B cell (primary cell): ENCODE data around the gene INSIG1. TPM values are rescaled to one million over a fixed set of nuclear protein-coding genes. Genes with fewer than 3 reads are reported as not detected.

ENCODE experiments used
- ATAC-seq: fragments of 200-7000 bp; cut with Tn5 transposase; one replicate; pipeline ENCODE4 v1.10.0; 2021; ENCODE audit warnings: low read depth, mild to moderate bottlenecking, moderate number of reproducible peaks, moderate library complexity
- CTCF ChIA-PET: fragments of 350-600 bp; sonication (Branson Sonifier 250); formaldehyde crosslinking; loops from one replicate; lab custom pipeline; 2021; ENCODE audit warnings: antibody characterized with exemption, inconsistent platforms; lab: Charles Lee
- POLR2A ChIA-PET: fragments of 350-600 bp; sonication (Branson Sonifier 250); formaldehyde crosslinking; loops from one replicate; lab custom pipeline; 2021; ENCODE audit warnings: antibody characterized with exemption; lab: Charles Lee
- DNase-seq: peaks from one replicate; pipeline ENCODE4 v3.0.0; 2013
- H2AFZ ChIP-seq: 2 replicates; pipeline ENCODE4 v1.6.1; 2012; ENCODE audit warnings: mild to moderate bottlenecking, low read depth, low read length; ENCODE audit not compliant: insufficient read depth, poor library complexity, severe bottlenecking
- H3K27ac ChIP-seq, 2 donors: 1 replicate in 1 of 2; 2 replicates in 1 of 2; pipeline ENCODE4 v1.5.1; 2012 to 2013; ENCODE audit warnings: low read length in 2 of 2, mild to moderate bottlenecking in 2 of 2, moderate library complexity in 1 of 2
- H3K27me3 ChIP-seq, 4 experiments: fragments of 200-600 bp in 1 of 4; sonication (generic) in 1 of 4; replicated peaks in 1 of 4; 1 replicate in 2 of 4; 2 replicates in 2 of 4; pipeline versions ENCODE4 v1.6.1 to v1.7.0; 2013 to 2016; ENCODE audit warnings: low read length in 3 of 4, mild to moderate bottlenecking in 2 of 4, mixed read lengths in 1 of 4, moderate library complexity in 1 of 4; ENCODE audit not compliant: insufficient read depth in 4 of 4, control insufficient read depth in 3 of 4; ENCODE audit errors: control extremely low read depth in 1 of 4
- H3K36me3 ChIP-seq, 2 experiments: replicated peaks in 1 of 2; 1 replicate in 1 of 2; 2 replicates in 1 of 2; pipeline versions ENCODE4 v1.6.1 to v1.7.1; 2013; ENCODE audit warnings: low read length in 1 of 2; ENCODE audit not compliant: insufficient read depth in 2 of 2, control insufficient read depth in 1 of 2; ENCODE audit errors: control extremely low read depth in 1 of 2, extremely low read depth in 1 of 2
- H3K4me1 ChIP-seq, 2 donors: fragments of 200-600 bp in 1 of 2; sonication (generic) in 1 of 2; 1 replicate in 1 of 2; 2 replicates in 1 of 2; pipeline versions ENCODE4 v1.5.1 to v1.6.1; 2013 to 2017; ENCODE audit warnings: low read length in 2 of 2; ENCODE audit not compliant: control insufficient read depth in 2 of 2, insufficient read depth in 2 of 2
- H3K4me2 ChIP-seq: replicated peaks from 2 replicates; pipeline ENCODE3; 2012; ENCODE audit warnings: mild to moderate bottlenecking, low read depth, low read length; ENCODE audit not compliant: poor library complexity, severe bottlenecking
- H3K4me3 ChIP-seq, 5 experiments: fragments of 200-600 bp in 1 of 5; sonication (generic) in 1 of 5; 1 replicate in 3 of 5; 2 replicates in 2 of 5; pipeline versions ENCODE4 v1.5.1 to v1.7.0; 2011 to 2016; ENCODE audit warnings: low read length in 4 of 5, mild to moderate bottlenecking in 4 of 5, low read depth in 2 of 5, control low read depth in 1 of 5, moderate library complexity in 1 of 5; ENCODE audit not compliant: insufficient read depth in 1 of 5; ENCODE audit errors: control extremely low read depth in 1 of 5, extremely low read depth in 1 of 5
- H3K79me2 ChIP-seq: fragments of 200-600 bp; sonication (generic); one replicate; pipeline ENCODE4 v1.6.0; 2016; ENCODE audit warnings: low read length; ENCODE audit not compliant: control insufficient read depth, insufficient read depth
- H3K9ac ChIP-seq: fragments of 200-600 bp; sonication (generic); 2 replicates; pipeline ENCODE4 v1.6.1; 2017; ENCODE audit warnings: mild to moderate bottlenecking, low read length, moderate library complexity
- H3K9me3 ChIP-seq, 3 donors: one replicate each; pipeline versions ENCODE4 v1.6.1 to v1.7.1; 2013; ENCODE audit warnings: low read length in 2 of 3; ENCODE audit not compliant: control insufficient read depth in 2 of 3, insufficient read depth in 1 of 3; ENCODE audit errors: control extremely low read depth in 1 of 3
- H4K20me1 ChIP-seq: 2 replicates; pipeline ENCODE4 v1.6.0; 2012; ENCODE audit warnings: mild to moderate bottlenecking, low read length; ENCODE audit not compliant: insufficient read depth, control insufficient read depth, poor library complexity, severe bottlenecking
- H3K27ac Mint-ChIP-seq: one replicate; pipeline ENCODE4 v1.8.0; 2021; ENCODE audit warnings: mixed read lengths
- H3K27me3 Mint-ChIP-seq: one replicate; pipeline ENCODE4 v1.8.0; 2021; ENCODE audit warnings: mixed read lengths
- H3K4me1 Mint-ChIP-seq: one replicate; pipeline ENCODE4 v1.8.0; 2021; ENCODE audit warnings: mixed read lengths
- H3K4me3 Mint-ChIP-seq: one replicate; pipeline ENCODE4 v1.8.0; 2021; ENCODE audit warnings: mixed read lengths
- H3K9me3 Mint-ChIP-seq: one replicate; pipeline ENCODE4 v1.8.0; 2022; ENCODE audit warnings: mixed read lengths; ENCODE audit not compliant: insufficient read depth
- CTCF ChIP-seq: fragments of 200-600 bp; IDR thresholded peaks from one replicate; pipeline ENCODE4 v1.8.0; 2022; ENCODE audit warnings: antibody characterized with exemption, mild to moderate bottlenecking
- EZH2 ChIP-seq: IDR thresholded peaks from 2 replicates; pipeline ENCODE4 v1.6.1; 2012; ENCODE audit warnings: borderline replicate concordance, low read depth, mild to moderate bottlenecking, moderate library complexity, low read length; ENCODE audit not compliant: insufficient read depth, poor library complexity, severe bottlenecking
- WGBS: methylation state at CpG from one replicate; pipeline ENCODE4 v1.1.5; 2013; ENCODE audit warnings: missing lambda C conversion rate; ENCODE audit not compliant: insufficient coverage; 5-methylcytosine and 5-hydroxymethylcytosine counted together
- intact Hi-C: fragments of 100-400 bp; cut with micrococcal nuclease; formaldehyde crosslinking; loops from one replicate; pipeline ENCODE4 v1.10.0; 2022
- polyA plus RNA-seq: library from polyadenylated mRNA; depleted of rRNA; stranded (reverse); fragments of >200 nt; gene quantifications from 2 replicates; pipeline ENCODE4 v1.2.3, GENCODE V29; 2012
- total RNA-seq, 2 donors: library from RNA; stranded (reverse); fragments of 120-200 nt in 1 of 2; gene quantifications; 1 replicate in 1 of 2; 2 replicates in 1 of 2; pipeline versions ENCODE4 v1.2.3 to v1.2.4, GENCODE V29; 2013 to 2022

INSIG1 gene
- total and polyA plus RNA-seq, 2 donors (not counting 1 experiment from before 2014, with no cell fraction given) = 32.2 to 56.2 TPM

- intact Hi-C loops = loop anchor here (5.0 kb wide), 4 partner anchors 103 to 1842 kb away; partner anchors contain the start of gene UBE3C
- Mint-ChIP-seq H3K4me3 (no peak overlapping the region), H3K9me3 (no peaks in the 10 kb centered on the region), H3K27ac (no peak overlapping the region), H3K4me1 (peaks cover 28% of the 10 kb centered on the region), H3K27me3 (no peaks in the 10 kb centered on the region)
- H3K27me3 ChIP-seq = peaks cover 0 to 3% (median 0%) of the 10 kb centered on the region in 4 experiments
- TF ChIP-seq EZH2 (no peak), CTCF (no peak)
- peaks cover 0 to 2% of the 10 kb centered on the region in 2 experiments for H3K36me3 ChIP-seq
- CTCF ChIA-PET = interaction anchor here (1.0 to 10.6 kb wide), 2 partner anchors 49 to 368 kb away, joined by 4 to 76 read pairs; no protein-coding TSS in a partner anchor
- H4K20me1 ChIP-seq = peaks cover 6% of the 10 kb centered on the region
- POLR2A ChIA-PET = interaction anchor here (2.5 kb wide), 1 partner anchor 90 kb away, joined by 11 read pairs; no protein-coding TSS in a partner anchor
- ATAC-seq (no peak), DNase-seq (no peak)
- H3K9me3 ChIP-seq = no peaks in the 10 kb centered on the region
- peaks cover 9% of the 10 kb centered on the region for H3K79me2 ChIP-seq
- H3K9ac ChIP-seq = no peak overlapping the region
- 52% methylated on average over 6 of the region's 7 CpGs for WGBS
- H3K27ac ChIP-seq = no peak overlapping the region
- H2AFZ ChIP-seq = no peak overlapping the region
- H3K4me1 ChIP-seq = peaks cover 17 to 28% of the 10 kb centered on the region in 2 donors
- H3K4me3 ChIP-seq = no peak overlapping the region
- H3K4me2 ChIP-seq = no peak overlapping the region
These were observed 2.2 kb upstream of the INSIG1 start for GRCh38 chr7:155295511-155295910.
